H1 (cell line): ENCODE results near the gene TEAD1. TPM values are rescaled to one million over a fixed set of nuclear protein-coding genes. Genes with fewer than 3 reads are reported as not detected.

Experiments used
- CTBP2 ChIP-seq: IDR thresholded peaks from 2 replicates; pipeline ENCODE4 v1.7.0; 2011; ENCODE audit warnings: borderline replicate concordance, mild to moderate bottlenecking, moderate library complexity, mixed read lengths, low read length; ENCODE audit not compliant: insufficient read depth, insufficient read length
- TAF1 ChIP-seq: IDR thresholded peaks from 2 replicates; pipeline ENCODE4 v1.6.1; 2011; ENCODE audit warnings: mild to moderate bottlenecking, low read depth, low read length
- polyA plus RNA-seq, 7 experiments: library from polyadenylated mRNA; depleted of rRNA in 3 of 7; stranded (reverse) in 5 of 7; unstranded in 2 of 7; fragments of >200 nt in 5 of 7; fragments of 200-250 nt in 2 of 7; gene quantifications; 1 replicate in 5 of 7; 2 replicates in 1 of 7; 4 replicates in 1 of 7; pipeline versions ENCODE4 v1.2.1 to v1.2.3, GENCODE V29; 2011 to 2013; ENCODE audit warnings: missing spikeins in 2 of 7, mixed read lengths in 2 of 7
- total RNA-seq: library from RNA; stranded (reverse); fragmentation: NEBNext Ultra II Directional; extraction: Animal tissue kit (Norgen Biotek cat#: 25700); gene quantifications from 2 replicates; pipeline ENCODE4 v1.2.1, GENCODE V29; 2021

Gene TEAD1
- total and polyA plus RNA-seq, 2 of the 8 experiments (the other 6 are each of a cell fraction or from before 2014, with no cell fraction given) = 15.6 to 67.4 TPM

DNA sequence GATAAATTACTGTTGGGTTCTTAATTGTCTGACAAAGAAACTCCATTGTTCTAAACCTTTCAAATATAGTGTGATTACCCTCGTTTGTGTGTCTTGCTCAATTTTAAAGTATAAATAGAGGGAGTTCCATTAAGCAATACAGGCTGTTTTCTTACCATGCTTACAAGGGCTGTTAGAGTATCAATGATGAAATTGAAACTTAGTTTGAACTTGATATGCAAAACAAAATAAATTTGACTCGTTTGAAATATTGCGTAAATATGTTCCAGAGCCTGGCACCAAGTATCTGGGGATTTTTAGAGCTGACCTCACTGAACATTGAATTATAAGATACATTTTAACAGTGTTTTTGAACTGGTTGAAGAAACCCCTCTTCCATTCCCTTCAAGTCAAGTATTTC is 31.7 kb downstream of the TEAD1 start (continued):
- no peak for TF ChIP-seq CTBP2
- TF ChIP-seq TAF1 = no peak
